GF-D8 (cell line): ENCODE measurements around the gene CREG2.

Source experiments
- DNase-seq: peaks from one replicate; lab custom pipeline; 2025; lab: John Stamatoyannopoulos, UW

The CREG2 gene, protein sequence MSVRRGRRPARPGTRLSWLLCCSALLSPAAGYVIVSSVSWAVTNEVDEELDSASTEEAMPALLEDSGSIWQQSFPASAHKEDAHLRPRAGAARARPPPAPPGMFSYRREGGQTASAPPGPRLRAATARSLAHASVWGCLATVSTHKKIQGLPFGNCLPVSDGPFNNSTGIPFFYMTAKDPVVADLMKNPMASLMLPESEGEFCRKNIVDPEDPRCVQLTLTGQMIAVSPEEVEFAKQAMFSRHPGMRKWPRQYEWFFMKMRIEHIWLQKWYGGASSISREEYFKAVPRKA

DNA sequence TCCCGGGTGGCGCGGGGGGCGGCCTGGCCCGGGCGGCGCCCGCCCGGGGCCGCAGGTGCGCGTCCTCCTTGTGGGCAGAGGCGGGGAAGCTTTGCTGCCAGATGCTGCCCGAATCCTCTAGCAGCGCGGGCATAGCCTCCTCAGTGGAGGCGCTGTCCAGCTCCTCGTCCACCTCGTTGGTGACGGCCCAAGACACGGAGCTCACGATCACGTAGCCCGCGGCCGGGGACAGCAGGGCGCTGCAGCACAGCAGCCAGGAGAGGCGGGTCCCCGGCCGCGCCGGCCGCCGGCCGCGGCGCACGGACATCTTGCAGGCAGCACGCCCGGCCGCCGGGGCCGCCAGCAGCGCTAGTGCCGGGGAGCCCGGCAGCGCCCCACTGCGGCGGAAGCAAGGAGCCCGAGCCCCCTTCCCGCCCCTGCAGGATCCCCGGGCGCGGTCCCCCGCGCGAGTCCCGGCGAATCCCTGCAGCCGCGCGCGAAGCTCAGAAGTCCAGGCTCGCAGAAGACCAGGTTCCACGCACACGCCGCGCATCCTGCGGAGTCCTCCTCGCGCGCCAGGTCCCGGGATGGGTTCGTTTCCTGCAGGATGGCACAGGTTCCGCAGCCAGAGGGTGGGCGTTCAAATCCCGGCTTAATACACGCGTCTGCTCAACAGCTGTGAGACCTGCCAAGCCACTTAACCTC lies at the start of gene CREG2:
TSS of gene CREG2 (minus strand) at position 353 of the 684 bp plus-strand sequence. CDS start at position 307, 46 bp downstream.
- no peak for DNase-seq

DNA sequence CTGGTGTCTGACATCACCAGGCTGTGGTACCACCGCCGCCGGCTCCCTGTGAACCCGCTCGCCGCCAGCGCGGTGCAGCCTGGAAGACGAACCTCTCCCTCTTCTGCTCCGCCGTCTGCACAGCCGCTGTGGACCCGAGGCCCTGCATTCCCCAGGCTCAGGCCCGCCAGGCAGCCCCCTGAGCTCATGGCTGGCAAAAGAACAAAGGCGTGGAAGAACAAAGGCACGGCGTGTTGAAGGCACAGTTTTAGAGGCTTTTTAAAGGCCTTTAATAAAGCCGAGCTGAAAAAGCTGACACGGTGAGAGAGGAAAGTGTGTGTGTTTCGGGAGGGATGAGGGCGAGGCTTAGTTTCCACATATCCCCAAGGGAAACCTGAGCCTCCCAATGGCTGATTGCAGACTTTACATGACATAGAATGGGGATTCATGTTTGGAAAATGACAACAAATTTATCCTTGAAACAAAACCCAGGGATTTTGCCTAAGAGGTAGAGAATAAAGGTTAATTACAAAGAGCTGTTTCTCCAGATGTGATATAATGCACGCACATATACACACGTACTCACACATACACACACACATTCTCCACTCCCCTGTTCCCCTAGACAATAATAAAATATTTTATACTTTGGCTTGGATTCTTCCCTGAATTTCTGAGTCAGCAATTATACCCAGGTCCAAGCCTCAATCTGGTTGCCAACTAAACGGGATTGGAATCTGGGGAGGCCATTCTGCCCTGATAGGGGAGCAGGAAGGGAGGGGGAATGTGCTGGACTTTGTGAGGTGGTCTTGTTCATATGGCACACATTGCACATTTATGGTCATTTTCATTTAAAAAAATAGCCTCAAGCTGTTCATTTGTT lies 47.9 kb upstream of the CREG2 start:
- DNase-seq: no peak

GRCh38 chr2:101433465-101433864 lies 46.2 kb upstream of the CREG2 start:
- DNase-seq: no peak

DNA sequence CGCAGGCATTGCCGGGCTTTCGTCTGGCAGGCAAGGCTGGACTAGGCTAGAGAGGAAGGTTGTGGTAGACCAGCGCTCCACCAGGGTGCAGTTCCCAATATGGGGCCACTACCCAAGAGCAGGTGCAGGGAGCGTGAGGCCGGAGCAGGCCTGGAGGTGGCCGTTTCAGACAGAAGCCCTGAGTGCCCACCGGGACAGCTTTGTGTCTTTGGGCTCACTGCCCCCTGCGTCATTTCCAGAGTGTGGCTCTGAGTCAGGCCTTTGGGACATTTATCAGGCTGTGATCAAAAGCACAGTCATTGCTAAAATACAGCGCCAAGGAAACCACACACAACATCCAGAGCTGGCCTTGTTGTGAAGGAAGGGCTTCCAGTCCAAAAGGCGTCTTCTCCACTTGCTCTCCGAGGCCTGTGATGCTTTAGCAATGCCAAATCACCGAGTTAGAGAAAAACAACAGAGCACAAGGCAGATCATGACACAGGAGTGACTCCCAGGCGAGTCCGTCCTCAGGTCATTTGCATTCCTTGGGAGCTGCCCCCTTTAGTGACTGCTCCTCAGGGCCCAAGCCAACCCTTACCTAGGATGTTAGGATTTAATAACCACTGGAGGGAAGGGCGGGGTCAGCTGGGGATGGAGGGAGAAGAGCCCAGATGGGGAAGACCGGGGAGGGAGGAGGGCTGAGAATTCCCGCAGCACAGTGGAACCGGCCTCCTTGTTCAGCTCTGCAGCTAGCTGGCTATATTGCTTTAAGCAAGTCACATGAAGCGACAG lies 45.3 kb upstream of the CREG2 start:
- no peak for DNase-seq

- DNase-seq: no peak
These were observed 44.2 kb upstream of the CREG2 start for GRCh38 chr2:101431486-101431885.

DNA sequence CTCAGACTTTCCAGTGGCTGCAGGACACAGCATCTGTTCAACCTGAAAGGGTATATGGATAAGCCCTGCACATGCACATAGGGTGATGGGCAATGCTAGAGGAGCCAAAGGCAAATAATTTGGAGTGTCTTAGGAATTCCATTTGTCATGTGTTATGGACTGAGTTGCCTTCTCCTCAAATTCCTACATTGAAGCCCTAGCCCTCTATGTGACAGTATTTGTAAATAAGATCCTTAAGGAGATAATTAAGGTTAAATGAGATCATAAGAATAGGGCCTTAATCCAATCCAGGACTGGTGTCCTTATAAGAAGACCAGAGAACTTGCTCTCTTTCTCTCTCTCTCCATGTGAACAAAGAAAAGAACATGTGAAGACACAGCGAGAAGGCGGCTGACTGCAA lies 42.9 kb upstream of the CREG2 start:
- no peak for DNase-seq

GRCh38 chr2:101429453-101429852 lies 42.1 kb upstream of the CREG2 start:
- DNase-seq: no peak

- no peak for DNase-seq
These were observed 41.3 kb upstream of the CREG2 start for GRCh38 chr2:101428422-101429176.

GRCh38 chr2:101427743-101428142 lies 40.4 kb upstream of the CREG2 start:
- DNase-seq: no peak

DNA sequence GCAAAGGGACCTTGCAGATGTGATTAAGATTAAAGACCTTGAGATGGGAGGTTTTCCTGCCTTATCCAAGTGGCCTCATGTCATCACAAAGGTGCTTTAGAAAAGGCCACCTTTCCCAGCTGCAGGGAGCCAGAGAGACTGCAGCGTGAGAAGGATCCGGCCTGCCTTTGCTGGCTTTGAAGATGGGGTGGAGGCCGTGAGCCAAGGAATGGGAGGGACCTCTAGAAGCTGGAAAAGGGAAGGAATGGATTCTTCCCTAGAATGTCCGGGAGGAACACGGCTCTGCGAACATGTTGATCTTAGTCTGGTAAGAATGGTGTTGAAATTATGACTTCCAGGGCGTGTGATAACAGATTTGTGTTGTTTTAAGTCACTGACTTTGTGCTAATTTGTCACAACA lies 39.9 kb upstream of the CREG2 start:
- DNase-seq: no peak

- DNase-seq: no peak
These were observed 39.5 kb upstream of the CREG2 start for GRCh38 chr2:101426822-101427221.

GRCh38 chr2:101420623-101421022 lies 33.3 kb upstream of the CREG2 start:
- no peak for DNase-seq

- DNase-seq: peak; percentile 41
These were observed 31.9 kb upstream of the CREG2 start for GRCh38 chr2:101419096-101419663.

GRCh38 chr2:101418460-101419095 lies 31.3 kb upstream of the CREG2 start:
- no peak for DNase-seq

- DNase-seq: no peak
These were observed 29.3 kb upstream of the CREG2 start for GRCh38 chr2:101416609-101417008.

GRCh38 chr2:101415884-101416283 lies 28.6 kb upstream of the CREG2 start:
- no peak for DNase-seq

DNA sequence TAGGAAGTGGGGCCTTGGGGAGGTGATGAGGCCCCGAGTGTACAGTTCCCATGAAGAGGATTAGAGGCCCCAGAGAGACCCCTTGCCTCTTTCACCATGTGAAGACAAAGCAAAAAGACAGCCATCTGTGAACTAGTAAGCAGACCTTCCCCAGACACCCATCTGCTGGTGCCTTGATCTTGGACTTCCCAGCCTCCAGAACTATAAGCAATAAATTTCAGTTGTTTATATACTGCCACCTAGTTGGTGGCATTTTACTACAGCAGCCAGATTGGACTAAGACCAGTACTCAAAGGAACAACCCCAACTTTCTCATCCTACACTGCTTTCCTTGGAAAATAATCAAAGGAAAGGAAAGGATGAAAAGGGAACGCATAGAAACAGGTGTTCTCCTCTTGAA lies 27.9 kb upstream of the CREG2 start:
- DNase-seq: no peak

GRCh38 chr2:101412092-101412694 lies 24.9 kb upstream of the CREG2 start:
- DNase-seq: no peak

DNA sequence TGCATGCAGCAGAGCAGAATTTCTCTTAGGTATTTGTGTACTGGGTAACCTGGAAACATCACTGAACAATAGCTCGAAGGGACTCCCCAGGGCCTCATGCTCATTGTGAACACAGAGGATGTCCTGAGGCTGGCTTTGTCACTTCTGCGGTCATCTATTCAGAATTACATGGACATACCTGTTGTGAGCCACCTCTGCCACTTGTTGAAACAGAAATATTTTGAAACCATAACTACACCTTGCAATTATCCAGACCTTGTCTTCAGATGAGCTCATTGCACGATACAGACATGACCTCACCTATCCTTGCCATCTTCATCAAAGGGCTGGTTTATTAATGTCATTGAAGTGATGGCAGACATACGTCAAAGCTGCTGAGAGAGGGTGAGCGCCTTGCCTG lies 23.4 kb upstream of the CREG2 start:
- DNase-seq: no peak

- DNase-seq: no peak
These were observed 22.8 kb upstream of the CREG2 start for GRCh38 chr2:101410114-101410513.
